ENCODE measurements around the gene RABGAP1L. TPM values are rescaled to one million over a fixed set of nuclear protein-coding genes. Genes with fewer than 3 reads are reported as not detected.

RABGAP1L gene
- total RNA-seq, 1 experiment from 2014 or later = 20.2 TPM

GRCh38 chr1:174914991-174915390 is 755.7 kb downstream of the RABGAP1L start:
- no peak for DNase-seq (ENCODE audit: low spot score)

GRCh38 chr1:174916846-174917245 is 757.5 kb downstream of the RABGAP1L start:
- DNase-seq (ENCODE audit: low spot score) = no peak

GRCh38 chr1:174920093-174920492 is 760.8 kb downstream of the RABGAP1L start:
- no peak for DNase-seq (ENCODE audit: low spot score)

- DNase-seq (ENCODE audit: low spot score) = no peak
Measured at GRCh38 chr1:174922121-174922520, 762.8 kb downstream of the RABGAP1L start.

- no peak for DNase-seq (ENCODE audit: low spot score)
Measured at GRCh38 chr1:174923820-174924219, 764.5 kb downstream of the RABGAP1L start.

GRCh38 chr1:174928541-174928940 is 769.2 kb downstream of the RABGAP1L start:
- DNase-seq (ENCODE audit: low spot score) = no peak

GRCh38 chr1:174931214-174931613 is 771.9 kb downstream of the RABGAP1L start:
- no peak for DNase-seq (ENCODE audit: low spot score)

GRCh38 chr1:174932587-174932986 is 773.3 kb downstream of the RABGAP1L start:
- no peak for DNase-seq (ENCODE audit: low spot score)

- no peak for DNase-seq (ENCODE audit: low spot score)
Measured at GRCh38 chr1:174935961-174936727, 776.8 kb downstream of the RABGAP1L start.

- DNase-seq (ENCODE audit: low spot score) = no peak
Measured at GRCh38 chr1:174938281-174939007, 779.1 kb downstream of the RABGAP1L start.

- DNase-seq (ENCODE audit: low spot score) = no peak
Measured at GRCh38 chr1:174939775-174940545, 780.6 kb downstream of the RABGAP1L start.

GRCh38 chr1:174940646-174941175 is 781.4 kb downstream of the RABGAP1L start:
- DNase-seq (ENCODE audit: low spot score) = no peak

GRCh38 chr1:174942547-174943255 is 783.4 kb downstream of the RABGAP1L start:
- no peak for DNase-seq (ENCODE audit: low spot score)

- DNase-seq (ENCODE audit: low spot score) = no peak
Measured at GRCh38 chr1:174946031-174946430, 786.7 kb downstream of the RABGAP1L start.

- DNase-seq (ENCODE audit: low spot score) = no peak
Measured at GRCh38 chr1:174949061-174949460, 789.7 kb downstream of the RABGAP1L start.

GRCh38 chr1:174949645-174950044 is 790.3 kb downstream of the RABGAP1L start:
- no peak for DNase-seq (ENCODE audit: low spot score)

- peak; percentile 9 for DNase-seq (ENCODE audit: low spot score)
Measured at GRCh38 chr1:174953285-174954072, 794.2 kb downstream of the RABGAP1L start.

- peak; percentile 67 for DNase-seq (ENCODE audit: low spot score)
Measured at GRCh38 chr1:174954073-174954460, 794.7 kb downstream of the RABGAP1L start.

GRCh38 chr1:174954671-174955669 is 795.6 kb downstream of the RABGAP1L start:
- peak; percentile 22 for DNase-seq (ENCODE audit: low spot score)
